NCI-H748 (cell line): ENCODE measurements around the gene BCDIN3D.
"Not testable (repeated sequence)": the region's sequence is repeated elsewhere in the genome, so short reads cannot be mapped to it uniquely, and the experiment has no call there.

Experiments used
- DNase-seq: peaks from one replicate; lab custom pipeline; 2025; ENCODE audit not compliant: unreplicated experiment; lab: John Stamatoyannopoulos, UW

The BCDIN3D gene

DNA sequence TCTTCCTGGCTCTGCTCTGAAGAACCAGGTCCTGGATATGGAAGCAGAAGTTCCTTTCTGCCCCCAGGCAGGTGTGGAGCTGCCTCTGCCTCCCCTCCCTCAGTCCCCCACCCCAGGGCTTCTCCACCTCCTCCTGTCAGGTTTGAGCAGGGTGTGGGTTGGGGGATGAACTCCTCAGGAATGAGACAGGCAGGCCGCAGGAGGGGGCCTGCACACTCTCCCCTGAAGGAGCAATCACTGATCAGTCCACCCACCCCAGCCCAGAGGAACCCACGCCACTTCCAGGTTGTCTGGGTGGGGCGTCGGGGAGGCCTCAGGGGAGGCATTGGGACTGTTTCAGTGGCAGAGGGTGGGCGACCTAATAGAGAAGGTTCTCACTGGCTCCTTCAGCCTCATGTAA lies 34.2 kb upstream of the BCDIN3D start:
- DNase-seq = no peak

DNA sequence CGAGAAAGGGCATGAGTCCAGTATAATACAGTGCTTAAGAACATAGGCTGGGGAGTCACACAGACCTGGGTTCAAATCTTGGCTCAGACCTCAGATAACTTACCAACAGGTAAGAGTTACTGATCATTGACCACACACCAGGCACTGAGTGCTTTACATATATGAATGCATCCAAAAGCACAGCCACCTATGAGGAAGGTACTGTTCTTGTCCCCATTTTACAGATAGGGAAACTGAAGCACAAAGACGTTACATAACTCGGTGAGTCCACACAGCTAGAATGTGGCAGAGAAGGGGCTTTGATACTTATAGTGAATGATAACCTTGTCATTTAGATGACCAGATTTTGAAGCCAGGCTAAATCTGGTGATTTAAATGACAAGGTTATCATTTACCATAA lies 33.2 kb upstream of the BCDIN3D start:
- no peak for DNase-seq

DNA sequence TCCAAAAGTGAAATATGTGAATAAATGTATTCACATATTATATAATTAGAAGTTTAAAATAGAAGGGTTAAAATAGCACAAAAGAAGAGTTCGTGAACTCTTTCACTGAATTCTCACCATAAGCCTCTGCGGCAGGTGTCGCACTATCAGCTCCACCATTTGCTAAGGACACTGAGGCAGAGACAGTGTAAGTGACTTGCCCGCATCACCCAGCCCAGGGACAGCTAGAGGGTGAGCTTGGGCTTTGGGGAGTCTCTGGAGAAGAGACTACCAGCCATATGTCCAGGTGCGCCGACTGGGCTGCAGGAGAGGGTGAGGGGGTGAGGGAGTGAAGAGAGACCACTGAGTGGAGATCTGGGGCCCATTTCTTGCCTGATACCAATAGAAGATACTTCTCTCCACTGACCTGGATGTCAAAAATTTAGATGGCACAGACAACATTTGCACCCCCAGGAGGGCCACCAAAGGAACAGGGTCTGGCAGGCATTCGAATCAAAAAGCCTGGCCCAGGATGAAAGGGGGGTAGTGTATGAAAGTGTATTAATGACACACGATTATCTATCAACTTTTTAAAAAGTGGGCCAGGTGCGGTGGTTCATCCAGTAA lies 32.3 kb upstream of the BCDIN3D start:
- no peak for DNase-seq

DNA sequence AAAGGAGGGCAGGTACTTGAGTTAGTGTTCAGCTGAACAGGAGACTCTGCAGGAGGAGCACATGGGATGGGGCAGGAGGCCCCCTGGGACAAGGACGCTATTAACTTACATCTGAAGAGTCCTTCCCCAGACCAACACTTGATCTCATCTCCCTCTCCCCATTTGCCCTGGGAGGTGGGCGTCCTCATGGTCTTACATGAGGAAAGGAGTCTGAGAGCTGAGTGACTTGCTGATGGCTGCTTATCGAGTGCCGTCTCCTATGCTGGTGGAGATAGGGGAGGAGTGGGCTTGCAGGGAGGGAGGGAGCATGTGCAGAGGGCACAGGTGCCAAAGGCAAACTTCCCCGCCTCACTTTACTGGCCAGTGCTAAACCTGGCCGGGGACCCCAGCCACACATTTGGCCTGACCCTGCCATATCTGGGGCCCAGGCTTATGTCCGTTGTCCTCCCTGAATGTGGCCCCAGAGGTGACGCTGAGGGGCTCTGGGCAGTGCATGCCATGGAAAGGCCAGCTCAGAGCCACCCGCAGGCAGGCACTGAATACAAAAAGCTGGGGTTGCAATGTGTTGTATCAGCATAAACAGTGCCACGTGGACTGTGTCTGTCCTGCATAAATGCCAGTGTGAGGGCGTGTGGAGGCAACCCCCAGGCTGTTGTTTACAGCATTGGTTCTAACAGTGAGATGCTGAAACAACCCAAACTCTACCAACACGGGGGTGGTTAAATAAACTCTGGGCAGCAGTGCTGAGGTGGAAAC lies 31.4 kb upstream of the BCDIN3D start:
- DNase-seq = no peak

DNA sequence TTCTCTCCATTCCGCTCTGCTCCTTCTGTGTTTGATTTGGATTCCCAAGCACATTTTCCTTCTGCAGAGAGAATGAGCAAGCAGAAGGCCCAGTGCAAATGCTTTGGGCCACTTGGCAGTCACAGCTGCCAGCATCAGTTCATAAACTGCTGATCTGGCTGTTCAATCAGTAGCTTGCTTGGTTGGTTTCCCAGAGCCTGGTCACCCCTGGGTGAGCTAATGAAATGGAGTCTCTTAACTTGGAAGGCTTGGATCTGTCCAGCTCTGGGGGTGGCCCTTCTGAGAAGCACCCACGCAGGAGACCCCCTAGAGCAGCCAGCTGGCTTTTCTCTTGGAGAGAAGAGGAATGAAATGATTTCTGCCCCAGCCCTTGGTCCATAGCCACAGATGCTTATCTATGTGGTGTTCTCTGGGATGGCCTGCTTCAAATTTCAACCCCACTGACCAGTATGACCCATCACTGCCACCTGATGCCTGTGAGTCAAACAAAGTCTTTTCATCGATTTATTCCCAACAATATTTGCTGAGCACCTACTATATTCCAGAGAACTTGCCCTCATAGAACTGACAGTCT lies 30.5 kb upstream of the BCDIN3D start:
- no peak for DNase-seq

DNA sequence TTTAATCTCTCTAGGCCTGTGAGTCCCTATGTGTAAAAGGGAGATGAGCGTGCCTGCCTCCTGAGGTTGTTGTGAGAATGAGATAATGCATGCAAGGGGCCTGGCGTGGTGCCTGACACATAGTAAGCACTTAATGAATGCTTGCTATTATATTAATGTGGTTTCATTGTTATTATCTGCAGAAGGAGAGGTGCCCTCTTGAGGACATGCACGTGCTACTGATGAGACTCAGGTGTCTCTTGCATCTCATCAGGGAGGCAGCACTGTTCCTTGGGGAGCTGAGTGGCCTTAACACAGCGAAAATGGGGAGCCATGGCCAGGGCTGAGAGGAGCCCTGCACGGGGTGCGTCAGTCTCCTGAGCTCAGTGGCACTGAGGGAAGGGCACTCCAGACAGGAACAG lies 29.9 kb upstream of the BCDIN3D start:
- no peak for DNase-seq

DNA sequence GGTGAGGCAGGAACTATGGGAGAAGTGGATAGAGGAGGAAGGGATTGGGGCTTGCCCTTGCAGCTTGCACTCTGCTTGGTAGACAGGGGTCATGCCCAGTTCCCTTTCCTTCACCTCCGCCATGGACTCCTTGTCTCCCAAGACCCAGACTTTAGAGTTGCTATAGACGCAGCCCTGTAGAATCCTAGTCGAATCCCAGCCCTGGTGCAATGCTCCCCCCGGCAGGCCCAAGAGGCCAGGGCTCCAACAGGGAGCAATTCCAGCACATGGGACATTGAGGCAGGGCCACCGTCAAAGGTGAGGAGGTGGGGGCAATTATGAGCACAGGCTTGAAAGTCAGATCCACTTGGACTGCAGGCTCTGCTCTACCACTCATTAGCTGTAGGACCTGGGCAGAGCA lies 29.5 kb upstream of the BCDIN3D start:
- no peak for DNase-seq

DNA sequence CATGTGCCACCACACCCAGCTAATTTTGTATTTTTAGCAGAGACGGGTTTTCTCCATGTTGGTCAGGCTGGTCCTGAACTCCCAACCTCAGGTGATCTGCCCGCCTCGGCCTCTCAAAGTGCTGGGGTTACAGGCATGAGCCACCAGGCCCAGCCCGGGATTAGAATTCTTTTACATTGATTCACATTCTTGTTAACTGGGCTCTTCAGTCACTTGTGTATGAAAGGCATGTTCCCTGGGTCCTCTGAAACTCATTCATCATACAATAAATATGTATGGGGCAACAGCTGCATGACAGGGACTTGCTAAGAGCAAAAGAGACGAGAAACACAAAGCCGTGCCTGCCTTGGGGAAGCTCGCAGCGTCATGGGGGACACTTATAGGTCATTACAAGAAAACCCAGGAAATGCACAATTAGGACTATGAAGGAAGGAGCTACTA lies 28.9 kb upstream of the BCDIN3D start:
- not testable (repeated sequence) for DNase-seq

DNA sequence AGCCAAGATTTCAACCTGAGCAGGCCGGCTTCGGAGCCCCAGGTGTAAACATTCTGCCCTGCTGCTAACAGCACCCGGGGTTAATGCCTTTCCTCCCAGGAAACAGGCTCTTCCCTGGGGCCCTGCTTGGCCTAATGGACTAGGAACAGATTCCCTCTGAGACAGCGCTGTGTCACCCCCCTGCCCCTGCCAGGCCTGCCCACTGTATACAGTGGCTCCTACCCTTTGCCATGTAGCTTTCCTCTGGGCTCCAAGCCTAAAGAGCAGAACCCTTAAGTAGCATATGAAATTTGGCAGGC lies 28.3 kb upstream of the BCDIN3D start:
- no peak for DNase-seq

DNA sequence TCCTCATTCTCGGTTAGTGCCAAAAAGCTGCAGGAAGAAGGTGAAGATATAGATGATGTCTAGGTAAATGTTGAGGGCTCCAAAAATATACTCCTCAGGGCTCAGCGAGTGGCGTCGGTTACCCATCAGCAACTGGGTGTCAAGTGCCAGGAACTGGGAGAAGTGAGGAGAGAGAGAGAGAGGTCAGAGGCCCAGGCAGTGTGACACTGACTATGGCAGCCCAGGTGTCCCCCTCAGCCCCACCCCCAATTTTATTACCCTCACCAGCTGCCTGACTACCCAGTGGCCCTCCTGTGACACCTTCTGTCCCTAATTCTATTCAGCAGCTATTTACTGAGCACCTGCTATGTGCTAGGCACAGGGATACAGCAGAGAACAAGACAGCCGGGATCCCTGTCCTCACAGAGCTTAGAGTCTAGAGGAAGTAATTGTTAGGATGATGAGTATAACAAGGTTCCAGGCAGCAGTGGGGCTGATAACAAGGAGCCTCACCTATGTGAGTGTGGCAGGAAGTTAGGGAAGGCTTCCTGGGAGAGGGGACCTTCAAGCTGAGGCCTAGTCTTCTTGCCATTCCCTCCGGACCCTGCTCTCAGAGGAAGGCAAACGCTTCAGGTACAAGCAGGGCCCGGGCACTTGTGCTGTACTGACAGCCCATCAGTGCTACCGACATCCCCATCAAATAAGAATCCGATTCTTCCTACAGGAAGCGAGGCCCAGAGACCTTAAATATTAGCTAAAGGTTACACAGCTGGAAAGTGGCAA lies 27.8 kb upstream of the BCDIN3D start:
- DNase-seq = no peak

DNA sequence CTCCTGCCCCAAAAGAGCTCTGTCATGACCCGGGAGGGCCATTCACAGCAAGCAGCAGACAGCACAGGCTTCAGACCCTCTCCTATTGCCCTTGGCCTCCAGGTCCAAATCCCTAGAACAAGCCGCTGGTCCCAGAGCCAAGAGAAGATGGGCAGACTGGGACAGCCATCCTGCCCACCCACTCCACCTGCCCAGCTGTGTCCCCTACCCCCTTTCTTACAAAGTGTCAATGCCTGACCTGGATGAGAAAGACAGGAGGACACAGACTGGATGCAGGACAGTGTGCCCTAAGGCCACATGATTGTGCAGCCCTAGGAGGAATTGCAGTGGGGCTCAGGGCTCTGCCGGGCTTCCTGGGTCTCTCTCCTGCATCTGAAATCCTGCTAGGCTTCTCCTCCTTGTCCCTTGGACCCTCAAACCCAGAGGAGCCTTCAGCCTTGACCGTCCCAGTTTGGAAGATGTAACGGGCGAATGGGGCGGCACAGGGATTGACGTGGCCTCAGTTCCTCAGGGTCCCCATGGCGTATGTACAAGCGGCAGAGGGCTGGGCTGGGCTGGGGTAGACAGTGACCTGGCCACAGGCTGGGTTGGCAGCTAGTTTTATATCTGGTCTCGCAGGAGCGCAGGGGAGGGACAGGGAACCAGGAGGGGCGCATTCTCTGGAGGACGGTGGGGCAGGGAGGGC lies 27.1 kb upstream of the BCDIN3D start:
- DNase-seq = no peak

DNA sequence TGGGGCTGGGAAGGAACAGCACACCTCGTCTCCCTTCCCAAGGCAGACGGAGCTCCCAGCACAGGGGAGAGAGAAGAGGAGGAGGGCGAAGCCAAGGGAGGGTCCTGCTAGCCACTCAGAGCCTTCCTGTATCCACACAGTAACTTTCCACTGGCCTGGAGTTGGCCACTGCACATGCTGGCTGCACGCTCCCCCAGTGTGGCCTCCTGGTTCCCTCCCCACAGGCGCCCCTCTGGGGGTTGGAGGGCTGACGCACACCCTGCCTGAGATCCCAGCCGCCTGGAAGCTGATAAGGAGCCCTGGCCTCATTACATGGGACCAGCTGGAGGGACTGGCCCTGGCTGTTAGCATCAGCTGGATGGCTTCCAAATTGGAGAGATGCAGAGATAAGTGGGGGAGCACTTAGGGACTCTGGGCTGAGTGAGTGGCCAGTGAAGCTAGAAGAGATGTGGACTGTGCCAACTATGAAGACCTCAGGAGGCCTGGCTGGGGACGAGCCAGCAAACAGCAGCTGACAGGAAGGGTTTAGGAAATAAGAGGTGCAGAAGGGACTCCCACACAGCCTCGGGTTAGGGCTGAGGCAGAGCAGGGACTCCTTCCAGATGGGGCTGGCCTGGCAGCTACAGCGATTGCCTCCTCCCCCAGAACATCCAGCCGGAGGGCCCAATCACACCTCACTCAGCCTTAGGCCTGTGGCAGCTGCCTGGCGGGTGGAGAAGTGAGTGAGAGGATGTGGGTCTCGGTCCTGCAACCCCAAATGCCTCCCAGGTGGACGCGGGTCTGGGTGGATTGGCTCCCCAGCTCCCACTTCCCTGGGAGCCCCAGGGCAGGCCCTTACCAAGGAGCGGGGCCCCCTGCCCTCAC lies 26.3 kb upstream of the BCDIN3D start:
- peak; percentile 41 for DNase-seq

DNA sequence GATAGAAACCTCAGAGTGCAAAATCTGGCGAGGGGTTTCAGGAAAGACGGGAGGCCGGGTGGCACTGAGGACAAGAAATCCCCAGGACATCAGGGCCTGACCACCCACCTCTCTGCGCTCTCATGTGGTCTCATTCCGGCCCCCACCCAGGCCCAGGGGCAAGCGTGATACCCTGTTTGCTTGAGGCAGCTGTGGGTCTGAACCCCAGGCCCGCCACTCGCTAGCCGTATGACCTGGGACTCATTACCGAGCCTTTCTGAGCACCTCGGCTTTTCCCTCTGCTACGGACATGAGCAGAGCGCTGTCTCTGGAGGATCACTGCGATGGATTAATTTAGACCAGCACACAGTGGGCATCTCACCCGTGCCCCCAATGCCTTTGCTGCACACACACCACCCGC lies 25.5 kb upstream of the BCDIN3D start:
- no peak for DNase-seq

DNA sequence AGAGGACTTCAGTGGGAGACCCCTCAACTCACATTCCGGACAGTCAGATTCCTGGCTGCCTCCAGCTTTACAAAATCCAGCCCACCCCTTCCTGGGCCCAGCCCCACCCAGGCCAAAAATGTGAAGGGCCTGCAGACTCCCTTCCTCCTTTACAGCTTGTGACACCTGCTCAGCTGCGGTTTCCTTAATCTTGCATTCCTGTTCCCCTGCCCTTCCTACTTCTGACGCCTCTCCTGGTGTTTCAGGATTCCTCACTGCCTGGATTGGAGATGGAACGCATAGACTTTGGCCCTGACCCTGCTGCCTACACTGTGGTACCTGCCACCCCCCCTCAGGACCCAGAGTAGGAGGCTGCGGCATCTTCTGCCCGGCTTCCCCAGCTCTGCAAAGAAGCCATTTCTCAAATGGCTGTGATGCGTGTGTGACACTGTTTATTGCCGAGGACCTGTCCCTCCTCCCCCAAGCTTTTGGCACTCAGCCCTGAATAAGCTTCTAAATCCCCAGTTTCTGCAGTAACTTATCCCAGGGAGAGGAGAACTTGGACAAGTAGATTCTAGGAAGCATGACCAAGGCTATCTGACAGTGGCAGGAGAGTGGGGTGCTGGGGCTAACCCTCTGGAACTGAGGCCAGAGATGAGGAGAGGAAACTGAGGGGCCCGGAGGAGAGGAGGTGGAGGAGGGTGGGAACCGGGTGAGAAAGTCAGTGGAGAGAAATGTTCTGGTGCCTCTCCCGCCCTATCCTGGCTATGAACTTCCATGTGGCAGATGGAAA lies 24.9 kb upstream of the BCDIN3D start:
- DNase-seq = no peak

DNA sequence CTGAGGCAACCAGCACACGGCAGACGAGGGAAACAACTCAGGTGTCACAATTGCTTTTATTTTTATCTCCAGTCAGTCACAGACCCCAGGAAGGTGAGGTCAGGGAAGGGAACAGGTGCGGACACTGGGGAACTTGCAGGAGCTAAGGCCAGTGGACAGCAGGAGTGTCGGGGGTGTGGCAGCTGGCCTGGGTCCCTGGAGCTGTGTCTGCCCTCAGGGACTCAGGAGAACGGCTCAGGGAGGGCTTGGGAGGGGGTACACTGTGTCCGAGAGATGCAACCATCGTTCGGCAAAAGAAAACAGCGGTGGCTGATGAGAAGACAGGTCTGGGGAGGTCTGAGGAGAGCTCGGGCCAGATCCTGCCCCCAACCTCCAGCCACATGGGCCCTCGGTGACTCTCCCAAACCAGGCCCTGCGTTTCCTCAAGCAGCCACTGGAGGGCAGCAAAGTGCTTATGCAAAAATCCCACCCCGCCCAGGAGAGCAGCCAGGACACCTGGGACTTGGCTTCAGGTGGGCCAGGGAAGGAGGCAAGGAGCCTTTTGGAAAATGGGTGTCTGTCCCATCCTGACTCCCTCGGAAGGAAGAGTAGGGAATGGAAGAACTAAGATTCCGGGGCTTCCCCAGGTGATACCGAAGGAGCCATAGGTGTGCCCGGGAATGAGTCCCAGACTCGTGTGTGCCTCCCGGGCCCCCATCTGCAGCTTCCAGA lies 24.1 kb upstream of the BCDIN3D start:
- DNase-seq = peak; percentile 61

DNA sequence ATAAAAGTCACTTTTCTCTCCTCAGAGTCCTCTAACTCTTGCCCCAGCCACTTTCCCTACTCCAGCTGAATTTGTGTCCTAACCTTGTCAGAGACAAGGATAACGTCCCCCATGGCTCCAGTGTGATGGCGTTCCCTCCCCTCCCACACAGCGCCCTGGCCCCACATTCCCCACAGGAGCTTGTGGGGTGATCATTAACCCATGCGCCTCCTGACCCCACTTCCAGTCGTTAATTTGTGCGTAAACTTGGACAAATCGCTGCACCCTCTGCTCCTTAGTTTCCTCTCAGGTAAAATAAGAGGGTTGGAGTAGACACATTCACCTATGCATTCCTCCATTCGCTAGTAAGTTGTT lies 22.9 kb upstream of the BCDIN3D start:
- DNase-seq = no peak

DNA sequence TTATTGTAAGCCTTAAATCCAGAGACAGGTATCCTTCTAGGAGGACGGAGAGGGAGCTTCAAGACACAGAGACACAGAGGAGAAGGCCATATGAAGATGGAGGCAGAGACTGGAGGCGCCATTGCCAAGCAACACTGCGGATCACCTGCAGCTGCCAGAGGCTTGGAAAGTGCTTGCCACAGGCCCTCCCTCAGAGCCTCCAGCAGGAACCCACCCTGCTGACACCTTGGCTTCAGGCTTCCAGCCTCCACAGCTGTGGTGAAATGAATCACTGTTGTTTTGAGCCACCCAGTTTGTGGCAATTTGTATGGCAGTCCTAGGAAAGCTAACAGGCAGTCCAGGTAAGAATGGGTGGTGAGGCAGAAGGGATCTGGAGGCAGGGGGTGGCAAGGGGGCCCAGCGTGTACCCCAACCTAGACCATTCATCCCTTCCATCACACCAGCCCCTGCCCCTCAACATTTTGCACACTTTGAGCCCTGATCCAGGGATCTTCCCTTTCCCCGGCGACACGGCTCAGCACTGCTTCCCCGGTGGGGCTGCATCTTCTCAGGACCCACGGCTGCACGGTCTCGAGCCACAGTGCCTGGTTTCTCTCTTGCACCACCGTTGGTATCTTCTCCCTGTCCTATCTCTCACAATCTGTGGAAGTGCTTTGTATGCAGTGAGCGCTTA lies 22.3 kb upstream of the BCDIN3D start:
- DNase-seq = no peak

DNA sequence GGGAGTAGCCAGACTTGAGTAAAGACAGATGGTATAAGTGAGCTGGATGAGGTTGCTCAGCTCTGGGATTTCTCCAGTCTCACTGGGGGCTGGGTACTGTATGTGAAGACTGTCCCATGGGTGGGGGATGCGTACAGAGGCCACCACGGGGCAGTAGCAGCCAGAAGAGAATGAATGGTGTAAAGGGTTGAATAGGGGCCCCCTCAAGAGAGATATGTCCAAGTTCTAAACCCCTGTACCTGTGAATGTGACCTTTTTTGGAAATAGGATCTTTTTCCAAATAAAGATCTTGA lies 21.8 kb upstream of the BCDIN3D start:
- DNase-seq = no peak
